H1 (cell line): Measurements from ENCODE around the gene TTC33. TPM values are rescaled to one million over a fixed set of nuclear protein-coding genes. Genes with fewer than 3 reads are reported as not detected.

ENCODE experiments used
- CTCF ChIA-PET: fragments of 300-600 bp; sonication (Branson Sonifier 250); formaldehyde crosslinking; loops from one replicate; lab custom pipeline; 2021; ENCODE audit not compliant: partially characterized antibody; lab: Charles Lee
- POLR2A ChIA-PET: fragments of 300-600 bp; sonication (Branson Sonifier 250); formaldehyde crosslinking; loops from one replicate; lab custom pipeline; 2021; ENCODE audit warnings: inconsistent platforms; ENCODE audit not compliant: partially characterized antibody; lab: Charles Lee
- DNase-seq, 2 experiments: peaks; one replicate each; pipeline versions ENCODE4 v3.0.0 to v3.0.0-alpha.2; 2010 to 2022; ENCODE audit warnings: low spot score in 2 of 2, low read depth in 1 of 2, mixed read lengths in 1 of 2
- FAIRE-seq: peaks from 2 replicates; lab custom pipeline; 2011; peaks lifted over from hg19 to GRCh38; lab: Jason Lieb, UNC
- H2AFZ ChIP-seq: 2 replicates; pipeline ENCODE4 v1.8.1; 2012; ENCODE audit warnings: low read length, inconsistent platforms
- H2AK5ac ChIP-seq: 2 replicates; pipeline ENCODE4 v1.6.1; 2013; ENCODE audit warnings: low read depth, low read length
- H2BK120ac ChIP-seq: replicated peaks from 2 replicates; pipeline ENCODE3; 2013; ENCODE audit warnings: low read depth, low read length, inconsistent platforms
- H2BK12ac ChIP-seq: 2 replicates; pipeline ENCODE4 v1.6.1; 2013; ENCODE audit warnings: low read depth, low read length
- H2BK15ac ChIP-seq: 2 replicates; pipeline ENCODE4 v1.6.1; 2013; ENCODE audit warnings: low read length
- H2BK20ac ChIP-seq: 2 replicates; pipeline ENCODE4 v1.6.1; 2013; ENCODE audit warnings: low read length
- H2BK5ac ChIP-seq: 2 replicates; pipeline ENCODE4 v1.6.1; 2013; ENCODE audit warnings: low read depth, low read length
- H3K14ac ChIP-seq: 2 replicates; pipeline ENCODE4 v1.6.1; 2013; ENCODE audit warnings: inconsistent platforms; ENCODE audit not compliant: insufficient read length
- H3K18ac ChIP-seq: 2 replicates; pipeline ENCODE4 v1.6.1; 2013; ENCODE audit warnings: low read length; ENCODE audit errors: extremely low read depth
- H3K23ac ChIP-seq: 2 replicates; pipeline ENCODE4 v1.6.1; 2013; ENCODE audit warnings: inconsistent platforms; ENCODE audit not compliant: insufficient read length
- H3K23me2 ChIP-seq: 2 replicates; pipeline ENCODE4 v1.6.1; 2013; ENCODE audit warnings: low read depth, low read length
- H3K27ac ChIP-seq: 2 replicates; pipeline ENCODE4 v1.6.1; 2011; ENCODE audit warnings: low read depth, low read length, inconsistent platforms
- H3K27me3 ChIP-seq, 4 experiments: replicated peaks in 1 of 4; 1 replicate in 1 of 4; 2 replicates in 3 of 4; pipeline versions ENCODE4 v1.6.1 to v1.8.1; 2011 to 2013; ENCODE audit warnings: low read length in 3 of 4, mild to moderate bottlenecking in 3 of 4, inconsistent platforms in 2 of 4, mixed read lengths in 2 of 4, moderate library complexity in 1 of 4; ENCODE audit not compliant: control insufficient read depth in 3 of 4, insufficient read depth in 3 of 4; ENCODE audit errors: extremely low read depth in 1 of 4
- H3K36me3 ChIP-seq, 4 experiments: 2 replicates each; pipeline versions ENCODE4 v1.6.1 to v1.8.1; 2011 to 2013; ENCODE audit warnings: mild to moderate bottlenecking in 4 of 4, low read length in 3 of 4, moderate library complexity in 2 of 4, control low read depth in 1 of 4, inconsistent platforms in 1 of 4; ENCODE audit not compliant: insufficient read depth in 4 of 4, control insufficient read depth in 2 of 4
- H3K4ac ChIP-seq: replicated peaks from 2 replicates; pipeline ENCODE3; 2013; ENCODE audit warnings: low read length, low read depth, mixed read lengths, inconsistent platforms; ENCODE audit not compliant: insufficient read length
- H3K4me1 ChIP-seq, 4 experiments: replicated peaks in 1 of 4; 1 replicate in 1 of 4; 2 replicates in 3 of 4; pipeline versions ENCODE4 v1.6.1 to v1.8.1; 2011 to 2013; ENCODE audit warnings: low read length in 3 of 4, inconsistent platforms in 2 of 4, mixed read lengths in 1 of 4; ENCODE audit not compliant: insufficient read depth in 4 of 4, control insufficient read depth in 3 of 4
- H3K4me2 ChIP-seq, 2 experiments: 2 replicates each; pipeline versions ENCODE4 v1.6.1 to v1.8.1; 2011 to 2013; ENCODE audit warnings: low read depth in 2 of 2, low read length in 2 of 2, control low read depth in 1 of 2, inconsistent platforms in 1 of 2, mild to moderate bottlenecking in 1 of 2; ENCODE audit not compliant: insufficient read depth in 1 of 2
- H3K4me3 ChIP-seq, 4 experiments: fragments of 200-600, 300-600 bp in 1 of 4; sonication (generic), shearing (Covaris generic), sonication (Bioruptor Twin) in 1 of 4; 2 replicates each; pipeline versions ENCODE4 v1.5.1 to v1.8.1; 2011 to 2016; ENCODE audit warnings: low read length in 4 of 4, low read depth in 3 of 4, control low read depth in 2 of 4, inconsistent platforms in 2 of 4, mild to moderate bottlenecking in 2 of 4, mixed read lengths in 1 of 4, moderate library complexity in 1 of 4; ENCODE audit not compliant: insufficient read depth in 2 of 4; ENCODE audit errors: extremely low read depth in 1 of 4
- H3K56ac ChIP-seq: replicated peaks from 2 replicates; pipeline ENCODE3; 2013; ENCODE audit warnings: low read depth, mild to moderate bottlenecking, mixed read lengths, low read length, inconsistent platforms; ENCODE audit not compliant: insufficient read length
- H3K79me1 ChIP-seq: 2 replicates; pipeline ENCODE4 v1.6.1; 2013; ENCODE audit warnings: low read depth, low read length, control low read depth
- H3K79me2 ChIP-seq, 2 experiments: 2 replicates each; pipeline versions ENCODE4 v1.6.1 to v1.8.1; 2012 to 2013; ENCODE audit warnings: low read length in 2 of 2, mild to moderate bottlenecking in 2 of 2, inconsistent platforms in 1 of 2; ENCODE audit not compliant: insufficient read depth in 2 of 2, control insufficient read depth in 1 of 2
- H3K9ac ChIP-seq, 4 experiments: replicated peaks in 1 of 4; 1 replicate in 1 of 4; 2 replicates in 3 of 4; pipeline versions ENCODE4 v1.6.1 to v1.8.1; 2011 to 2013; ENCODE audit warnings: low read depth in 3 of 4, low read length in 3 of 4, control low read depth in 2 of 4, mild to moderate bottlenecking in 2 of 4, moderate library complexity in 2 of 4, inconsistent platforms in 1 of 4; ENCODE audit errors: extremely low read depth in 1 of 4
- H3K9me3 ChIP-seq, 2 experiments: 2 replicates each; pipeline versions ENCODE4 v1.6.1 to v1.8.1; 2012 to 2013; ENCODE audit warnings: mild to moderate bottlenecking in 2 of 2, moderate library complexity in 2 of 2, control low read depth in 1 of 2, inconsistent platforms in 1 of 2, low read depth in 1 of 2, low read length in 1 of 2, mixed read lengths in 1 of 2; ENCODE audit not compliant: insufficient read depth in 2 of 2
- H4K20me1 ChIP-seq, 2 experiments: replicated peaks in 1 of 2; 2 replicates each; pipeline versions ENCODE3 to v1.8.1; 2011 to 2013; ENCODE audit warnings: inconsistent platforms in 2 of 2, low read length in 2 of 2, mild to moderate bottlenecking in 1 of 2; ENCODE audit not compliant: insufficient read depth in 2 of 2, control insufficient read depth in 1 of 2
- H4K5ac ChIP-seq: 2 replicates; pipeline ENCODE4 v1.6.1; 2013; ENCODE audit warnings: low read length, low read depth, mixed read lengths, inconsistent platforms; ENCODE audit not compliant: insufficient read length
- H4K8ac ChIP-seq: 2 replicates; pipeline ENCODE4 v1.8.0; 2013; ENCODE audit warnings: mild to moderate bottlenecking, moderate library complexity, low read length, inconsistent platforms; ENCODE audit not compliant: insufficient read depth; ENCODE audit errors: extremely low read depth
- H4K91ac ChIP-seq: replicated peaks from 2 replicates; pipeline ENCODE3; 2013; ENCODE audit warnings: low read length, mixed read lengths, inconsistent platforms; ENCODE audit not compliant: insufficient read length
- CREB1 ChIP-seq: IDR thresholded peaks from 2 replicates; pipeline ENCODE4 v1.6.1; 2012; ENCODE audit warnings: inconsistent platforms
- EP300 ChIP-seq, 2 experiments: IDR thresholded peaks; 1 replicate in 1 of 2; 2 replicates in 1 of 2; pipeline ENCODE4 v1.6.1; 2011 to 2012; ENCODE audit warnings: low read depth in 2 of 2, low read length in 2 of 2, mild to moderate bottlenecking in 2 of 2, borderline replicate concordance in 1 of 2, inconsistent platforms in 1 of 2, moderate library complexity in 1 of 2
- HDAC2 ChIP-seq, 2 experiments: fragments of 300-600 bp in 1 of 2; sonication (generic) in 1 of 2; IDR thresholded peaks; 2 replicates each; pipeline ENCODE4 v1.6.1; 2011 to 2012; ENCODE audit warnings: low read depth in 2 of 2, low read length in 2 of 2, mild to moderate bottlenecking in 2 of 2, moderate library complexity in 2 of 2, borderline replicate concordance in 1 of 2, inconsistent platforms in 1 of 2
- WGBS, 2 experiments: shearing (Covaris generic) in 1 of 2; methylation state at CpG; one replicate each; pipeline versions ENCODE4 v1.1.6 to v1.1.7; 2013 to 2015; ENCODE audit warnings: low lambda C conversion rate in 2 of 2, mixed read lengths in 2 of 2, inconsistent platforms in 1 of 2, low coverage in 1 of 2, missing lambda C conversion rate in 1 of 2; ENCODE audit not compliant: insufficient replicate concordance in 2 of 2, insufficient coverage in 1 of 2, insufficient read length in 1 of 2; ENCODE audit errors: extremely low coverage in 1 of 2, missing lambda C conversion rate in 1 of 2; 5-methylcytosine and 5-hydroxymethylcytosine counted together
- polyA plus RNA-seq, 7 experiments: library from polyadenylated mRNA; depleted of rRNA in 3 of 7; stranded (reverse) in 5 of 7; unstranded in 2 of 7; fragments of >200 nt in 5 of 7; fragments of 200-250 nt in 2 of 7; gene quantifications; 1 replicate in 5 of 7; 2 replicates in 1 of 7; 4 replicates in 1 of 7; pipeline versions ENCODE4 v1.2.1 to v1.2.3, GENCODE V29; 2011 to 2013; ENCODE audit warnings: missing spikeins in 2 of 7, mixed read lengths in 2 of 7
- total RNA-seq: library from RNA; stranded (reverse); fragmentation: NEBNext Ultra II Directional; extraction: Animal tissue kit (Norgen Biotek cat#: 25700); gene quantifications from 2 replicates; pipeline ENCODE4 v1.2.1, GENCODE V29; 2021

TTC33 gene
- total and polyA plus RNA-seq, 2 of the 8 experiments (the other 6 are each of a cell fraction or from before 2014, with no cell fraction given) = 1.2 to 12.6 TPM

GRCh38 chr5:40797273-40798011, 41.7 kb upstream of the TTC33 start:
- Histone ChIP-seq H3K14ac (no peak overlapping the region), H2BK5ac (peak overlapping the region; percentile 93; the same call in 1 of the 2 replicates), H3K18ac (peak overlapping the region; percentile 95; the same call in 1 of the 2 replicates), H4K5ac (peak overlapping the region; percentile 87), H2BK12ac (peak overlapping the region; percentile 97; the same call in 1 of the 2 replicates), H3K36me3 (no peaks in the 10 kb centered on the region; a peak in 1 of 8 replicates), H4K91ac (peak overlapping the region; percentile 97), H2BK120ac (no peak overlapping the region), H2AK5ac (no peak overlapping the region), H3K27me3 (no peaks in the 10 kb centered on the region), H3K4ac (no peak overlapping the region), H3K4me1 (peaks cover 0 to 5% (median 0%) of the 10 kb centered on the region in 4 experiments; a peak in 2 of 7 replicates), H3K27ac (peak overlapping the region; percentile 95), H3K23me2 (no peaks in the 10 kb centered on the region; the same call in 1 of the 2 replicates), H3K4me3 (peak overlapping the region; percentile 68 to 98 (median 92)), H2BK20ac (no peak overlapping the region), H3K79me2 (peaks cover 25 to 52% of the 10 kb centered on the region in 2 experiments), H3K79me1 (no peaks in the 10 kb centered on the region; the same call in 1 of the 2 replicates), H3K4me2 (peak overlapping the region; percentile 42 to 81), H4K20me1 (peaks cover 0 to 3% of the 10 kb centered on the region in 2 experiments), H3K23ac (no peak overlapping the region), H2BK15ac (no peak overlapping the region), H3K9me3 (no peaks in the 10 kb centered on the region; a peak in 1 of 4 replicates), H2AFZ (peak overlapping the region; percentile 90), H3K56ac (peak overlapping the region; percentile 90), H3K9ac (peak overlapping the region; percentile 86 to 98 (median 96)), H4K8ac (peak overlapping the region; percentile 96; the same call in 1 of the 2 replicates)
- WGBS, 2 experiments = 1% methylated on average over 38 of the region's 56 CpGs; no CpG with 5 or more reads in 1 of the 2 experiments
- DNase-seq = peak in 1 of 2 experiments; percentile 82
- ChIA-PET POLR2A (interaction anchor here (0.7 to 1.5 kb wide), 4 partner anchors 11 to 74 kb away, joined by 3 to 4 read pairs (median 4); no protein-coding TSS in a partner anchor), CTCF (interaction anchor here (0.8 to 1.7 kb wide), 5 partner anchors 11 to 23 kb away, joined by 3 to 7 read pairs (median 3); no protein-coding TSS in a partner anchor)
- FAIRE-seq = no peak
- TF ChIP-seq CREB1 (no peak), EP300 (IDR thresholded peaks at IDR 0.05; ENCODE audit: borderline replicate concordance in 1 of 2, low read depth in 2 of 2, low read length in 2 of 2) (peak in 1 of 2 experiments; percentile 7; a peak in 1 of 3 replicates), HDAC2 (IDR thresholded peaks at IDR 0.05; ENCODE audit: borderline replicate concordance in 1 of 2, low read depth in 2 of 2, low read length in 2 of 2) (peak in 1 of 2 experiments; percentile 95; a peak in 2 of 4 replicates)
